Measurements from ENCODE around the gene DGKI. TPM values are rescaled to one million over a fixed set of nuclear protein-coding genes. Genes with fewer than 3 reads are reported as not detected.

The DGKI gene
- total and polyA plus RNA-seq, 9 of the 15 experiments (the other 6 are each of a cell fraction or from before 2014, with no cell fraction given) = 0.11 to 0.54 (median 0.15) TPM; not detected in 5

DNA sequence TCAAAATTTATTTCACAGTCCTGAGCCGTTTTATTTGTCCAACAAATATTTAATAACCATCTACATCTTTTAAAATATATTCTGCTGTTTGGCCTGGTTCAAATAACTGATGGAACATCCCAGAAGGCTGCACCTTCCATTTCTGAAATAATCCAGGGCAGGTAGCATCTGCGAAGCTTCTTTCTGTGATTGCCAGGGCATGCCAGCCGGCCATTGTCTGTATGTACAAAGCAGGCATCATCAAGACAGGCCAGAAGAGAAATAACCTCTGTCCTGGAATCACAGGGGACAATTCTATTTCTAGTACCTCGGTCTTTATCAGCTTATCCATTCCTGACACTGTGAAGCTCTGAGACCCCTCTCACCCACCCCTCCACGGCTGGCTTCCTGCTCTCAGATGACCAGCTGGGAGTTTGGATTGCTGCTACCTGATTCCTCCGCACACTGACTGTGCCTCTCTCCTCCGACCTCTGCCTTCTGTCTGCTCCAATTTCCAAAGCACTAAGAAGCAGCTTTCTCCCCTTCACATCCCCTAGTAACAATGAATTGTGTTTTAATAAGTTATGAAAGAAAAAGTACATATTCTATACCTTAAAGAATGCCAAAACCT lies 8.0 kb downstream of the DGKI start:
- TF ChIP-seq MCM2 (IDR thresholded peaks at IDR 0.05; ENCODE audit: low read depth) (no peak), RBM17 (IDR thresholded peaks at IDR 0.05; ENCODE audit: borderline replicate concordance, low read depth, low read length) (no peak), LARP7 (IDR thresholded peaks at IDR 0.05) (no peak), AFF1 (IDR thresholded peaks at IDR 0.05; ENCODE audit: low read depth in 1 of 2, partially characterized antibody in 2 of 2) (no peak), PCBP2 (IDR thresholded peaks at IDR 0.05; ENCODE audit: low read depth, low read length, poor library complexity, severe bottlenecking) (no peak), FOXJ3 (CRISPR knock-in tag; IDR thresholded peaks at IDR 0.05) (no peak)
- in situ Hi-C loops (cut with MboI) (no loop called here), intact Hi-C loops (cut with micrococcal nuclease) (no loop called here)
- H3K79me2 ChIP-seq (ENCODE audit: control insufficient read depth, insufficient read depth, low read length) = no peaks in the 10 kb centered on the region
- H3K9ac ChIP-seq (ENCODE audit: insufficient read depth in 1 of 2, low read depth in 2 of 2, low read length in 2 of 2) = no peak overlapping the region
- no peak overlapping the region for H2AFZ ChIP-seq (ENCODE audit: low read depth, low read length)
- no peaks in the 10 kb centered on the region for H3K36me3 ChIP-seq (ENCODE audit: control insufficient read depth, insufficient read depth, low read length)
- DNase-seq (ENCODE audit: extremely low read depth in 1 of 4, low spot score in 3 of 4) (no peak), ATAC-seq (no peak), FAIRE-seq (no peak)
- H3K4me2 ChIP-seq (ENCODE audit: insufficient read depth, low read length) = no peak overlapping the region
- no peak overlapping the region for H3K4me3 ChIP-seq
- WGBS (ENCODE audit: insufficient coverage, low coverage, missing lambda C conversion rate) = 0% methylated on average over 7 of the region's 7 CpGs
- H3K9me3 ChIP-seq (replicated peaks; ENCODE audit: control insufficient read depth, insufficient read depth, low read depth, low read length) = no peaks in the 10 kb centered on the region
- no peaks in the 10 kb centered on the region for H4K20me1 ChIP-seq (replicated peaks; ENCODE audit: control insufficient read depth, insufficient read depth, low read length)
- H3K27ac ChIP-seq (ENCODE audit: extremely low read depth, low read depth, low read length) = no peak overlapping the region
- H3K27me3 ChIP-seq (ENCODE audit: control insufficient read depth in 2 of 2, insufficient read depth in 2 of 2, low read length in 2 of 2) = peaks cover 8 to 14% of the 10 kb centered on the region in 2 experiments; a peak in 4 of 5 replicates
- POLR2A ChIA-PET = interaction anchor here (0.8 kb wide), 1 partner anchor 12 kb away, joined by 3 read pairs; no protein-coding TSS in a partner anchor
- no peaks in the 10 kb centered on the region for H3K4me1 ChIP-seq (replicated peaks in 1 of 2; ENCODE audit: control insufficient read depth in 2 of 2, insufficient read depth in 2 of 2, low read length in 2 of 2)
- CTCF ChIA-PET (ENCODE audit: low intra/inter-chr PET ratio) = no interaction called here
- no TSS peak for BruUV-seq (replicated peaks)
- no peaks in the 10 kb centered on the region for H3K9me1 ChIP-seq (ENCODE audit: control insufficient read depth, insufficient read depth, low read length)
